ENCODE data around the gene MRC1.

- TF ChIP-seq CTCF (conservative IDR thresholded peaks at IDR 0.05; ENCODE audit: low read depth in 2 of 2) (no peak), EZH2 (IDR thresholded peaks at IDR 0.05; ENCODE audit: low read depth, unreplicated experiment) (no peak), REST (IDR thresholded peaks at IDR 0.05; ENCODE audit: unreplicated experiment) (no peak), POLR2AphosphoS5 (IDR thresholded peaks at IDR 0.05; ENCODE audit: low read depth) (no peak), JUNB (IDR thresholded peaks at IDR 0.05; ENCODE audit: unreplicated experiment) (no peak), EZH2phosphoT487 (IDR thresholded peaks at IDR 0.05; ENCODE audit: unreplicated experiment) (no peak), CREB1 (CRISPR knock-in tag; IDR thresholded peaks at IDR 0.05; ENCODE audit: low read depth) (no peak), NANOG (IDR thresholded peaks at IDR 0.05; ENCODE audit: borderline replicate concordance) (no peak), ETS1 (IDR thresholded peaks at IDR 0.05) (no peak), ZNF114 (CRISPR knock-in tag; IDR thresholded peaks at IDR 0.05) (no peak)
Observed at GRCh38 chr10:17835688-17836087, 26.5 kb downstream of the MRC1 start.

All from GM23338 (cell line).